GM19468 (cell line): ENCODE data around the gene INPP5A.
"Not testable (repeated sequence)": the region's sequence is repeated elsewhere in the genome, so short reads cannot be mapped to it uniquely, and the experiment has no call there.

Experiments used
- ATAC-seq: cut with Tn5 transposase; IDR thresholded peaks from one replicate; pipeline ENCODE4 v1.9.1; 2021; ENCODE audit warnings: mild to moderate bottlenecking, moderate library complexity, moderate number of reproducible peaks; ENCODE audit not compliant: unreplicated experiment; ENCODE audit errors: extremely low read depth

INPP5A gene

DNA sequence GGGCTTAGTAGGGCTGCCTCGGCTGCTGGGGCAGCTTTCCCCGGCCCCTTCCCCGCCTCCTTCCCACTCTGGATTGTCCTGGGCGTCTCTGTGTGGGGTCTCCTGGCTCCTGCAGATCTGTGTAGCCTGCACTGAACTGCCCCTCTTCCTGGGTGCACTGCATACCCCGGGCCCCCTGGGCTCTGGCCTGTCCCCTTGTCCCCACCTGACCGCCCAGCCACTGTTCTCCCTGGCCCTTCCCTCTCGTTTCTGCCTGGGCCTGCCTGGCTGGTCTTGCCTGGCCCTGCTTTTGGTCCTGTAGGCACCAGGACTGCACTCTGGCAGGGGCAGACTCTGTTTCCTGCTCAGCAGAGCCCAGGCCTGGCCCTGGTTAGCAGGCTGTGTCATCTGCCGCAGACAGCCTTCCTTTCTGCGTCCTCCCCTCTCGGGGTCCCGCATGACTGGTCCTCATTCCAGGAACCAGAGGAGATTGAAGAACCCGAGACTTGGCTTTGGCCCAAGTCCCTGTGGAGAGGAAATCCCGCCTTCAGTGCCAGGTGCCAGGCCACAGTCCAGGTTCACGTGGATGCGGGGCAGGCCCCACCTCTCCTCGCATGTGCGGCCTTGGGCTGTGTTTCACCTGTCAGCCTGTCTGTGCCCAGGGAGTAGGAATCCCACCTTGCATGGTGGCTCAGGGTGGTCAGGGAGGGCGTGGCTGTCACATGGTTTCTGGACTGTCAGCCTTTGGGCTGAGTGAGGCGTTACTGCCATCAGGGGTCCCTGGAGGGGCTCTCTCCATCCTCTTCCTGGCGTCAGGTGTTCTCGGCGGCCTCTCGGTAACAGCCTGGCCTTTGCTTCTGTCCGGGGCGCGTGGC, 9.2 kb downstream of the INPP5A start:
- ATAC-seq = no peak

GRCh38 chr10:132547421-132547861, 9.9 kb downstream of the INPP5A start:
- ATAC-seq = no peak

- ATAC-seq = no peak
Observed at GRCh38 chr10:132548106-132548823, 10.7 kb downstream of the INPP5A start.

DNA sequence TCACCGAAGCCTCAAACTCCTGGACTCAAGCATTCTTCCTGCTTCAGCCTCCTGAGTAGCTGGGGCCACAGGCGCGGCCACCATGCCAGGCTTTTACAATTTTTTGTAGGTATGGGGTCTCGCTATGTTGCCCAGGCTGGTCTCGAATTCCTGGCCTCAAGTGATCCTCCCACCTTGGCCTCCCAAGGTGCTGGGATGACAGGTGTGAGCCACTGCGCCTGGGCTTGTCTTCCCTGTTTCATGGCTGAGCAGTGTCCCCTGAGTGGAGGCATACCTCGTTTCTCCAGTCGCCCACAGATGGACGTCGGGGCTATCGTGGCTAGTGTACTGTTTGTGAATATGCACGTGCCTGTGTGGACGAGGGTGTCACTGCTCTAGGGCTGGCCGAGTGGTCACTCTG, 11.3 kb downstream of the INPP5A start:
- ATAC-seq = no peak

DNA sequence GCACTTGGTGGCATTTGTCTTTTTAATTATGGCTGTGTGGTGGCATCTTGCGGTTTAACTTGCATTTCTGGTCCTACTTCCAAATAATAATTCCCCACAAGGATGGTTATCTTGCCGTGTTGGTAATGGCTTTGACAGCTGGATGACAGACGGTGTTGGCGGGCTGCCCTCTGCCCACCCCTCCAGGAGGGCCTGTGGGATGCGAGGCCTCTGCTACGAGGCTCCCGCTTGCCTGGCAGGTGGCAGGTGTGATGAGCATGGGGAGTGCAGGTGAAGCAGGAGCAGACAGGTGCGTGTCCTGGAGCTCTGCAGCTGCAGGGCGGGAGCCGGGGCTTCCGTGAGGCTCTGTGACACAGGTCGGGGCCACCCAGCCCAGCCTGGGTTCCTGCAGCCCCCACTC, 11.8 kb downstream of the INPP5A start:
- ATAC-seq = no peak

DNA sequence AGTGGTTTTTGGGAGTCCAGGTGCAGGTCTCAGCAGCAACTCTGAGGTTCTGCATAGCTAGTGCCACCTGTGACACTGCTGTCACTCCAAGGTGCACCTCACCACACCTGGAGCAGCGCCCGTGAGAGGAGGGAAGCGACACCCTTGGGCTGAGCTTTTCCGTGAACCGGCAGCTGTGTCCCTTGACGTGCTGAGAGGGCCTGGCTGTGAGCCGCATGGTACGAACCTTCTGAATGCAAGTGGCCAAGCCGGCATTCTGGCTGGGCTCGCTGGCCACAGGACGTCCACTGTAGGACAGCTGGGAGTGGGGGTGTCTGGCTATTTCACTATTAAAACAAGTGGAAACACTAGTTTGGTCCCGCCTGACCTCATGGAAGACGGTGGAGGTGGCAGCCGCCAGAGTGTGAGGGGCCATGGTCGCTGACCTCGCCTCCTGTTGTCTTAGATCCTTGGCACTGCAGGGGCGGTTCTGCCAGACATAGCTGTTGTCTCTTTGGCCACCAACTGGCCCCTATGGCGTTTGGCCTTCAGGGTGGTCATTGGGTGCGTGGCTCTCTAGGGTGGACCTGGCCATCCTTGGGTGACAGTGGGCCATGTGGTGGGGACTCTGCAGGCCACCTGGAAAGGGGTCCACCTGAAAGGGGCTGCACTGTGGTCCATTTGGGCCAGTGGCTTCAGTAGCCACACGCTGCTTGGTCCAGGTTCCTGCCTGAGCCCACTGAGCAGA, 12.9 kb downstream of the INPP5A start:
- no peak for ATAC-seq

GRCh38 chr10:132551093-132551807, 13.7 kb downstream of the INPP5A start:
- peak; percentile 34 for ATAC-seq

- no peak for ATAC-seq
Observed at GRCh38 chr10:132551808-132552130, 14.2 kb downstream of the INPP5A start.

- ATAC-seq = not testable (repeated sequence)
Observed at GRCh38 chr10:132552635-132553034, 15.0 kb downstream of the INPP5A start.

GRCh38 chr10:132553568-132553967, 16.0 kb downstream of the INPP5A start:
- not testable (repeated sequence) for ATAC-seq

DNA sequence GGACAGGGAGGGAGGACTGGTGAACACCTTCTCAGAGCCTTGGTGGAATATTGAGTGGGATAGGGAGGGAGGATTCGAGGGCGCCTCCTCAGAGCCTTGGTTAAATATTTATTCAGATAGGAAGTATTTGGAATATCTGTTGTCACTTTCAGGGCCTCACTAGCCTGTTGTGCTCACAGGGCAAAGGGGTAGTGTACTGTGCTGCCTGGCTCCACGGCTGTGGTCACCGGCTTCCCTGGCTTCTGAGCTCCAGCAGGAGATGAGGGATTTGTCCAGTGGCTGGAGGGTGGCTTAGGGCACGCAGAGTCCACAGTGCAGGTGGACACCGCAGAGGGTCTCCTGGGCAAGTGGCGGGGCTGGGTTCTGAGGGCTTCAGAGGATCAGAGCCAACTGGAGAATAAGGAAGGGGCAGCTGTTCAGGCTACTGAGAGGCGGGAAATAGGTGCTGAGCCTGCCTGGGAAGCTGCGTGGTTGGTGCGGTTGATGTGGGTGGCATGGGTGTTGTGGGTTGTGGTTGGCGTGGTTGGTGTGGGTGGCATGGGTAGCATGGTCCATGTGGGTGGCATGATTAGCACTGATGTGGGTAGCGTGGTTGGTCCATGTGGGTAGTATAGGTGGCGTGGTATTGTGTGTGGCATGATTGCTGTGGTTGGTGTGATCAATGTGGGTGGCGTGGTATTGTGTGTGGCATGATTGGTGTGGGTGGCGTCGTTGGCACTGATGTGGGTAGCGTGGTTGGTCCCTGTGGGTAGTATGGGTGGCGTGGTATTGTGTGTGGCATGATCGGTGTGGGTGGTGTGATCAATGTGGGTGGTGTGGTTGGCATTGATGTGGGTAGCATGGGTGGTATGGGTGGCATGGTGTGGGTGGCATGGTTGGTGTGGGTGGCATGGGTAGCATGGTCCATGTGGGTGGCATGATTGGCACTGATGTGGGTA, 16.7 kb downstream of the INPP5A start:
- no peak for ATAC-seq

- no peak for ATAC-seq
Observed at GRCh38 chr10:132554991-132555647, 17.5 kb downstream of the INPP5A start.

DNA sequence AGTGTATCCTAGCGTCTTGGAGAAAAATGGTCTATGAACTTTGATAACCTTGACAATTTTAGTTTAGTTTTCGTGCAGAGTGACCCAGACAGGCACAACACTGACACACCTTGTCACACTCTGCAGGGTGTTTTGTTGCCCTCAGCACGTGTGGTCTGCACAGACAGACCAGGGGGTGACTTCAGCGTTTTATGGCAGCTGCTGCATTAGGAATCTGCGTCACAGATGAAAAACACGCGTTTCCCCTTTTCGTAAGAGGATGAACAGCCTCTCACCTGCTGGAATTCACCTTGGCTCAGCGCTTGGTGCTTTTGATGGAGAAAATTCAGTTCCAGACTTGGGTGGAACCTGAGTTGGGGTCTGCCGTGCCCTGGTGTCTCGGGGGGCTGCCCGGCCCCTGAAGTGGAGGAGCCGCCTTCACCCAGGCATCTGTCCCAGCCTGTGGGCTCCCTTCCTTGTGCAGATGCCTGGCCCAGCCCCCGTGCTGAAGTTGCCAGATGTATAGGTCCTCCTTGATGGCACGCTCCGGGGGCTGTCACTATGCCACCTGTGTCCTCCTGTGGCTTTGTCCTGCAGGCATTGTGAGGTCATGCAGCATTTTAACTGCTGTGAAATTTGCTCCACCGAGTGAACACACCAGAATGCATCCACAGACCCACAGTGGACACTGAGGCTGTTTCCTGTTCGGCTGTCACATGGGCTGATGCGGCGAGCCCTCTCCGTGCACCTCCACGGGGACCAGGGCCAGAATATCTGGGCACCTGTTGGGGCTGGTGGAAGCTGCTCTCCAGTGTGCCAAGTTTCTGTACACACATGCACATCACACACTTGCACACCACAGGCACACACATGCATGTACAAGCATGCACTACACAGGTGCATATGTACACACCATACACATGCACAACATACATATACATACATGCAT, 18.3 kb downstream of the INPP5A start:
- ATAC-seq = no peak

- no peak for ATAC-seq
Observed at GRCh38 chr10:132556994-132557441, 19.4 kb downstream of the INPP5A start.

DNA sequence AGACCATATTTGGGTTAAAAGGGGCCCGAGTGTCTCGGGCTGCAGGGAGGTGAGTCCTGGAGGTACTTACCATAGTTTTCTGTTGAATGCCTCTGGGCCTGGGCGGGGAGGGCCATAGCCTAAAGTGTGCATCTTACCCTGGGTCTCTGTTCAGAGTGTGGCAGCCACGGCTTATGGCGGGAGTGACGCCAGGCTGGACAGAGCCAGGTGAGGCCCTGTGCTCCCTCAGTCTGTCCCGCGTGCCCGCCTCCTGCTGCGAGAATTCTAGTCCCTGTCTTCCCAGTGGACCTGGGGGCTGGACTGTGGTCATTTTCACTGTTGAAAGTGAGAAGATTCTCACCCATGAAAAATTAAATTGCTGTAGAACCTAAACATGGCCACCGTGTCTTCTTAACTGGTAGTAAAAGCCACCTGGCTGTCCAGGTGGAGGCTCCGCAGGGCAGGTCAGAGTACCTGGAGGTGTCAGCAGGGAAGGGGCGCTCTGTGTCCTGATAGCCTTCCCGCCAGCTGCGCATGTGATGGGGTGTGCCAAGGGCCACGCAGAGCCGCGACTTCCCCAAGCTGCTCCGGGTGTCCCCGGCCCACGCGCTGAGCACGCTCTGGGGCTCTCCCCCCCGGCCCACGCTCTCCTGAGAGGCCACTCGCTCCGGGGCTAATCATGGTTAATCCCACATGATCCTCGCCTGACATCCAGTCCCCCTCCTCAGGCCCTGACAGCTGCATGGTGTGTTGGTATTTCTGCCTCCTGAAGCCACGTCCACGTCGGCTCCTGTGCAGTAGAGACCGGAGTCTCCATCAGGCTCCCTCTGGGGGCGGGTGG, 20.3 kb downstream of the INPP5A start:
- ATAC-seq = no peak

- no peak for ATAC-seq
Observed at GRCh38 chr10:132558516-132559413, 21.2 kb downstream of the INPP5A start.
